Small intestine (tissue), 7 donors: ENCODE measurements around the gene TGFBI. TPM values are rescaled to one million over a fixed set of nuclear protein-coding genes. Genes with fewer than 3 reads are reported as not detected.

Source experiments
- DNase-seq, 2 donors: peaks; one replicate each; pipeline versions ENCODE4 v3.0.0 to v3.0.0-alpha.2; 2013
- FAIRE-seq: peaks from 2 replicates; lab custom pipeline; 2012; peaks lifted over from hg19 to GRCh38; lab: Jason Lieb, UNC
- H3K27ac ChIP-seq, 3 donors: one replicate each; pipeline ENCODE4 v1.5.1; 2013; ENCODE audit warnings: low read length in 2 of 3, mild to moderate bottlenecking in 2 of 3, control low read depth in 1 of 3, inconsistent platforms in 1 of 3, low read depth in 1 of 3, moderate library complexity in 1 of 3
- H3K27me3 ChIP-seq, 3 donors: one replicate each; pipeline ENCODE4 v1.6.1; 2013; ENCODE audit warnings: low read length in 3 of 3, inconsistent platforms in 1 of 3; ENCODE audit not compliant: control insufficient read depth in 3 of 3, insufficient read depth in 3 of 3
- H3K36me3 ChIP-seq, 3 donors: one replicate each; pipeline ENCODE4 v1.6.1; 2013; ENCODE audit warnings: low read length in 3 of 3, inconsistent platforms in 1 of 3, low read depth in 1 of 3, mild to moderate bottlenecking in 1 of 3, moderate library complexity in 1 of 3; ENCODE audit not compliant: control insufficient read depth in 3 of 3, insufficient read depth in 2 of 3
- H3K4me1 ChIP-seq, 3 donors: one replicate each; pipeline ENCODE4 v1.6.1; 2013; ENCODE audit warnings: low read length in 2 of 3, inconsistent platforms in 1 of 3, low read depth in 1 of 3, mild to moderate bottlenecking in 1 of 3, moderate library complexity in 1 of 3; ENCODE audit not compliant: control insufficient read depth in 3 of 3, insufficient read depth in 2 of 3
- H3K4me3 ChIP-seq, 3 donors: one replicate each; pipeline ENCODE4 v1.5.1; 2013; ENCODE audit warnings: low read length in 3 of 3, control low read depth in 1 of 3, inconsistent platforms in 1 of 3, low read depth in 1 of 3, mild to moderate bottlenecking in 1 of 3, moderate library complexity in 1 of 3
- H3K9me3 ChIP-seq, 2 donors: one replicate each; pipeline ENCODE4 v1.6.1; 2013; ENCODE audit warnings: low read depth in 1 of 2, low read length in 1 of 2; ENCODE audit not compliant: control insufficient read depth in 2 of 2, insufficient read depth in 1 of 2
- whole genome bisulfite sequencing, 3 donors: extraction: QIAGEN DNeasy Blood & Tissue Kit; methylation state at CpG; one replicate each; pipeline ENCODE4 v1.1.7; 2013; 5-methylcytosine and 5-hydroxymethylcytosine counted together
- polyA plus RNA-seq, 4 donors: library from polyadenylated mRNA; stranded (reverse) in 3 of 4; unstranded in 1 of 4; fragments of 200-250 nt in 3 of 4; fragments of 120-200 nt in 1 of 4; gene quantifications; one replicate each; pipeline versions ENCODE4 v1.2.1 to v1.2.3, GENCODE V29; 2013
- donor health status: healthy with polysubstance abuse.
- donor health status: control.
- donor health status: control.
- donor health status: Bipolar disorder and iron deficiency.
- donor health status: healthy.

TGFBI gene
- polyA plus RNA-seq, 4 donors, result 4.2 to 114 (median 48.3) TPM

GRCh38 chr5:136090319-136090718 is 61.5 kb downstream of the TGFBI start:
- WGBS, 3 donors, result 27 to 62% (median 33%) methylated on average over 4 of the region's 4 CpGs

DNA sequence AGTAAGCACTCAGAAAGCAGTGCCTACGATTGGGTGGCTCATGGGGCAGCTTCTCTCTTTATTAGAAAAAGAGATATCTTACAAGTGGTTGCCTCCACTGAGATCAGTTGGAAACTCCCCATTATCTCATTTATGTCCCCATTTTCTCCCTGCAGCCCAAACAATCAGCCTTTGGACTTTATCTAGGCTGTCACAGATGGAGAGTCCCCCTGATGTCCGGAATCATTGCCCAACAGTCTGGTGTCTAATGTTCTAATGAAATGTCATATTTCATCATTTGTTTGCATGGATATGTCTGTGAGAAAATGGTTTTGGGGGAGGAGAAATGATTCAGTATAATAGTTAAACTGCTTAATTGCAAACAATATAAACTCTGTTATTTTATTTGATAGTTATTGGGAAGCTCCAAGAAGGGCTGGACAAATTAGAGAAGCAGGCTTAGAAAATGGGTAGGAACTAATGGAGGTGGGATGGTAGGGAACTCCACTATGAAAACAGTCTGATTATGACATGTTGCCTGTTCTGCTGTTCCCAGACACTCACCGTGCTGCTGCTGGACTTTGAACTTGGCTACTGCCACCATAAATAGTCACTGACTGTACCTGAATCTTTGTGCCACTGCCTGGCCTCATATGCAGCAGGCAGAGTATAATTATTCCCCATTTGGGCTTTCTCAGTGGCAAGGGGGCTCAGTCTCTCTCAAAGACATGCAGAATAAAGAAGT is 65.6 kb downstream of the TGFBI start:
- H3K27me3 ChIP-seq, result no peaks in the 10 kb centered on the region
- no peak overlapping the region for H3K4me3 ChIP-seq
- peak overlapping the region; percentile 17 to 73 (median 59) for H3K27ac ChIP-seq
- H3K9me3 ChIP-seq, result no peaks in the 10 kb centered on the region
- 18 to 53% (median 32%) methylated on average over 3 of the region's 3 CpGs for WGBS, 3 donors
- peaks cover 1 to 25% (median 6%) of the 10 kb centered on the region in 3 donors for H3K4me1 ChIP-seq
- no peak for FAIRE-seq
- peak; percentile 86 to 90 for DNase-seq
- H3K36me3 ChIP-seq, result no peaks in the 10 kb centered on the region

More at GRCh38 chr5:136090319-136090718, 61.5 kb downstream of the TGFBI start:
- Histone ChIP-seq H3K27ac (no peak overlapping the region), H3K4me3 (no peak overlapping the region), H3K36me3 (no peaks in the 10 kb centered on the region), H3K27me3 (no peaks in the 10 kb centered on the region), H3K4me1 (peaks cover 3 to 14% (median 11%) of the 10 kb centered on the region in 3 donors), H3K9me3 (no peaks in the 10 kb centered on the region)
- DNase-seq, result peak in 1 of 2 donors; percentile 66
- FAIRE-seq, result no peak

DNA sequence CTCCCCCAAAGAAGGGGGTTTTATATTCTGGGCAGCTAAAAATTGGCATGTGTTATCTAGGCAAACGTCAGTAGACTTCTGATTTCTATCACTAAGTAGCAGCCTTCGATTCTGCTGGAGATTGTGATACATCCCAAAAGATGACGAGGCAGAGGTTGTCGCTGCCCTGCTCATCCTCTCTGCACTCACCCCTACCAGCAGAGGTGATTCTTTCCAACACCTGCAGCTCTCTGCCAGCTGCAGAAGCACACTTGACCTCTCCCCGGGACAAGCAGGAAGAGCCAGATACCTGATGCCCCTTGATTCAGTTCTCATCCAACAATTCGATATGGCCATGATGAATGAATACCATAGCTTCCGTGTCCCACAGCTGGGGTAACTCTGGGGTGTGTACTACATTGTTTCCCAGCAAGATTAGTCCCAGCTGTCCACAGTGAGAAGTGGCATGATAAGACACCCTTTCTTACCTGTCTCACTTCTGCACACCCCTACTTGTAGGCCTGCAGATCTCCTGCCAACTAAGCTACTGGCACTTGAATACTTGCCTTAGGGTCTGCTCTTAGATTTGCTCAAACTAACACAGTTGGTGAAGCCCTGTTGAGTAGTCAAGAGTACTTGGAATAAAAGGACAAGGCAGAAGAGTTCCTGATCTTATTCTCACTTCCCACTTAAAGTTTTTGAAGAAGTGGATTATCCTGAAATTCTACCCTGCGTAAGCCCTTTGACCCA is 66.3 kb downstream of the TGFBI start:
- H3K27ac ChIP-seq, result peak overlapping the region; percentile 17 to 73 (median 59)

GRCh38 chr5:136098176-136098575 is 69.4 kb downstream of the TGFBI start:
- H3K27ac ChIP-seq, result no peak overlapping the region
- H3K9me3 ChIP-seq, result no peaks in the 10 kb centered on the region
- no peak overlapping the region for H3K4me3 ChIP-seq
- H3K27me3 ChIP-seq, result no peaks in the 10 kb centered on the region
- no peak for FAIRE-seq
- DNase-seq, result peak in 1 of 2 donors; percentile 20
- H3K4me1 ChIP-seq, result peaks cover 0 to 31% (median 3%) of the 10 kb centered on the region in 3 donors
- no peaks in the 10 kb centered on the region for H3K36me3 ChIP-seq
- 22 to 42% (median 31%) methylated on average over 4 of the region's 4 CpGs for WGBS, 3 donors

More for the DNA sequence above, 66.3 kb downstream of the TGFBI start:
- WGBS, 3 donors, result 21 to 59% (median 37%) methylated on average over 8 of the region's 8 CpGs
- Histone ChIP-seq H3K4me1 (peaks cover 1 to 25% (median 4%) of the 10 kb centered on the region in 3 donors), H3K4me3 (no peak overlapping the region), H3K36me3 (no peaks in the 10 kb centered on the region), H3K27me3 (no peaks in the 10 kb centered on the region), H3K9me3 (no peaks in the 10 kb centered on the region)
- DNase-seq (peak; percentile 31 to 47), FAIRE-seq (no peak)

DNA sequence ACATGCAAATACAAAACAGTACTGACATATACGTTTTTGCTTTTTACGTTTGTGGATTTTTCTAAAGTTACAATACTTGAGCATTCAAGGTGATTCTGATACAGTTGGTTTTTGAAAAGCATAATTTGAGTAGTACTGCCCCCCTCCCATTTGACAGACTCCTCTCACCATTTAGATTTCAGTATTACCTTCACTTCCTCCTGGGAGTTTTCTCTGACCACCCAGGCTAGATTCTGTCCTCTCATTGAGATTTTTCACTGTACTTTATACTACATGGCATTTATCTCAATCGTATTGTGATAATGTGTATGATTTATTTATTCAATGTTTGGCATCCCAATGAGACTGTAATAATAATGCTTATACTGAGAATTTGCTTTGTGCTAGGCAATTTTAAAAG is 71.1 kb downstream of the TGFBI start:
- H3K36me3 ChIP-seq, result no peaks in the 10 kb centered on the region
- H3K27me3 ChIP-seq, result no peaks in the 10 kb centered on the region
- no peak overlapping the region for H3K4me3 ChIP-seq
- FAIRE-seq (no peak), DNase-seq (no peak)
- H3K27ac ChIP-seq, result no peak overlapping the region
- WGBS, 3 donors, result 66 to 73% (median 68%) methylated on average over 3 of the region's 3 CpGs
- no peaks in the 10 kb centered on the region for H3K9me3 ChIP-seq
- peaks cover 7 to 36% (median 10%) of the 10 kb centered on the region in 3 donors for H3K4me1 ChIP-seq

DNA sequence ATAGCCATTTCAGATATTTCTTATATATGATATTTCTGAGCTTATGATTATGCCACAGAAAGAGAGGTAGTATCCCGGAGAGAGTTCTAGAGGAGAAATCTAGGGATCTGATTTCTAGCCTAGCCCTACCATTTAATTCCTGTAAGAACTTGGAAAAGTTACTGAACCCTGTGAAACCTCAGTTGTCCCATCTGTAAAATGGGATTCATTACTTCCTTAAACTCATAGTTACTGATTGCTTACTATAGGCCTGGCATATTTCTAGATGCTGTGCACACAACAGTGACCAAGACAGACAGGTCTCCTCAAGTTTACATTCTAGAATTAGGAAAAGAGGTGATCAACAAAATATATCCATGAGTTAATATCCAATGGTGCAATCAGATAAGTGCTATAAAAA is 73.1 kb downstream of the TGFBI start:
- H3K4me1 ChIP-seq, result peaks cover 7 to 35% (median 10%) of the 10 kb centered on the region in 3 donors
- no peaks in the 10 kb centered on the region for H3K27me3 ChIP-seq
- FAIRE-seq, result no peak
- no peak overlapping the region for H3K4me3 ChIP-seq
- WGBS, 3 donors, result 96 to 97% (median 96%) methylated on average over 1 of the region's 1 CpG
- H3K27ac ChIP-seq, result no peak overlapping the region
- H3K9me3 ChIP-seq, result peaks cover 0 to 2% of the 10 kb centered on the region in 2 donors
- no peaks in the 10 kb centered on the region for H3K36me3 ChIP-seq
- DNase-seq, result no peak

DNA sequence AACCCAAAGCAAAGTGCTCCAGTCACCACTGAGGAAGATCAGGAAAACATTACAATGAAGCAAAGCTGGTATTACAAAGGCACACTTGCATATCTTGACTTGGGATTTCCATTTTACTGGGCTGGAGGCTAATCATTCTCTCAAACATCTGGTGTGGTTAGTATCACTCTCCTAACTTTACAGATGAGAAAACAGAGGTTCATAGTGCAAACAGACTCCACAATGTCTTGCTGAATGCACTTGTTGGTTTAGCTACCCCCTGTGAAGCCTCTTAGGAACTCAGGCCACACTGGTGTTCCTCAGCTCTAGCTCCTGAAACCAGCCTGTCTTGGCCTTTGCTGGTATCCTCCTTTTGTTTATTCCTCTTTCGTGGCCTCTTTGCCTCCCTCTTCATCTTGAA is 74.3 kb downstream of the TGFBI start:
- H3K9me3 ChIP-seq, result peaks cover 0 to 2% of the 10 kb centered on the region in 2 donors
- DNase-seq (no peak), FAIRE-seq (no peak)
- no peaks in the 10 kb centered on the region for H3K36me3 ChIP-seq
- H3K4me1 ChIP-seq, result peaks cover 7 to 32% (median 10%) of the 10 kb centered on the region in 3 donors
- WGBS, 3 donors, result 72 to 92% (median 88%) methylated on average over 1 of the region's 1 CpG
- H3K4me3 ChIP-seq, result no peak overlapping the region
- no peaks in the 10 kb centered on the region for H3K27me3 ChIP-seq
- H3K27ac ChIP-seq, result peak overlapping the region in 1 of 3 donors; percentile 67

DNA sequence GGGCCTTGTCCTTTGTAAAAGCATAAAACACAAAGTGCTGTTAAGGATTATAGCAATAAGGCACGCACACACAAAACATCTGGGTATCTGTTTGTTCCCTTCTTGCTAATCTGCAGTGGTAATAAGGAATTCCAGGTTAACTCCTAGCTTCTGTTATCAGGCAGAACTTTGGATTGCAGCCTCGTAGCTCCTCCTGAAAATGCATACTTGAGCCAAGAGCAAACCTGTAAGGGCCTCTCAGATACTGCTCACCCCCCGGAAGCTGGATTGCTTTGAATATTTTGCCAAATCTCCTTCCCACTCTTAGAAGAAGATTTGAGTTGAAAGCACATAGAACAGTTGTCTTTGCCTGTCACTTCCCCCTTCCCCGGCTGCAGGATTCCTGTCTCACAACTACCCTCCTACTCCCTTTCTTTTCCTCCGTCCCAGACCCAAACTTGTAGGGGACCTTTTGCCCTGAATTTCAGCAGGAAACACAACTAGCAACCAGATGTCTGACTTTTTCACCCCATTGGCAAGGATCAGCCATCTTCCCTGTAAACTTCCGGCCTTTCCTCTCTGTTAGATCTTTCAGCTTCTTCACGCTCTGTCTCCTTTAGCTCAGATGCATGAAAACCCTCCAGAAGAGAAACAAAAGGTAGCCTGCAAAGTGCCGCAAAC is 75.6 kb downstream of the TGFBI start:
- H3K27me3 ChIP-seq, result no peaks in the 10 kb centered on the region
- WGBS, 3 donors, result 26 to 45% (median 33%) methylated on average over 8 of the region's 8 CpGs
- DNase-seq (peak; percentile 66 to 75), FAIRE-seq (no peak)
- no peaks in the 10 kb centered on the region for H3K36me3 ChIP-seq
- H3K27ac ChIP-seq, result peak overlapping the region in 2 of 3 donors; percentile 67 to 74
- H3K4me1 ChIP-seq, result peaks cover 7 to 26% (median 10%) of the 10 kb centered on the region in 3 donors
- no peak overlapping the region for H3K4me3 ChIP-seq
- H3K9me3 ChIP-seq, result peaks cover 0 to 8% of the 10 kb centered on the region in 2 donors
